HEK293 (cell line): ENCODE data around the gene ANTKMT.
A peak's percentile ranks its signal among the peaks of the same experiment; 100 is the strongest.

Experiments used
- CTCF ChIA-PET: fragments of 350-600 bp; formaldehyde crosslinking; extraction: SDS; loops from one replicate; lab custom pipeline; 2021; ENCODE audit warnings: antibody characterized with exemption; lab: Yijun Ruan, JAX
- POLR2A ChIA-PET: fragments of 300-600 bp; formaldehyde crosslinking; extraction: SDS; loops from one replicate; lab custom pipeline; 2020; ENCODE audit warnings: antibody characterized with exemption, inconsistent platforms; lab: Yijun Ruan, JAX
- H3K27ac ChIP-seq: fragments of 200-500 bp; sonication (Bioruptor generic); 2 replicates; pipeline ENCODE4 v1.5.1; 2014; ENCODE audit warnings: low read depth, low read length, control low read depth, inconsistent platforms; ENCODE audit errors: extremely low read depth
- H3K36me3 ChIP-seq, 2 experiments: fragments of 200-500 bp in 1 of 2; sonication (Bioruptor generic) in 1 of 2; 1 replicate in 1 of 2; 2 replicates in 1 of 2; pipeline ENCODE4 v1.5.1; 2014 to 2017; ENCODE audit warnings: inconsistent platforms in 2 of 2, low read length in 2 of 2; ENCODE audit not compliant: control insufficient read depth in 2 of 2, insufficient read depth in 1 of 2
- H3K4me1 ChIP-seq: fragments of 200-500 bp; sonication (Bioruptor generic); 2 replicates; pipeline ENCODE4 v1.5.1; 2014; ENCODE audit warnings: mild to moderate bottlenecking, low read length, inconsistent platforms; ENCODE audit not compliant: control insufficient read depth, insufficient read depth
- H3K4me3 ChIP-seq: 2 replicates; pipeline ENCODE4 v1.5.1; 2011; ENCODE audit warnings: low read depth, mild to moderate bottlenecking, control low read depth, low read length, moderate library complexity
- H3K9me3 ChIP-seq: fragments of 200-500 bp; sonication (Bioruptor generic); 2 replicates; pipeline ENCODE4 v1.5.1; 2014; ENCODE audit warnings: low read depth, low read length, inconsistent platforms; ENCODE audit not compliant: control insufficient read depth, insufficient read depth
- AEBP2 ChIP-seq: fragments of 450-650 bp; formaldehyde crosslinking; IDR thresholded peaks from 2 replicates; pipeline ENCODE4 v1.5.1; 2016; ENCODE audit warnings: missing biosample characterization, missing genetic modification characterization, borderline replicate concordance
- HOXA7 ChIP-seq: sonication (generic); formaldehyde crosslinking; IDR thresholded peaks from 2 replicates; pipeline ENCODE4 v1.8.1; 2022; ENCODE audit warnings: missing genetic modification reagents, borderline replicate concordance
- KLF9 ChIP-seq: fragments of 450-650 bp; formaldehyde crosslinking; IDR thresholded peaks from 2 replicates; pipeline ENCODE4 v1.5.1; 2016; ENCODE audit warnings: missing biosample characterization, missing genetic modification characterization, low read depth
- SCRT2 ChIP-seq: fragments of 450-650 bp; formaldehyde crosslinking; IDR thresholded peaks from 2 replicates; pipeline ENCODE4 v1.5.1; 2016; ENCODE audit warnings: missing biosample characterization, missing genetic modification characterization
- SP3 ChIP-seq: fragments of 450-650 bp; formaldehyde crosslinking; IDR thresholded peaks from 2 replicates; pipeline ENCODE4 v1.5.1; 2016; ENCODE audit warnings: missing biosample characterization, missing genetic modification characterization
- SP7 ChIP-seq: fragments of 450-650 bp; formaldehyde crosslinking; IDR thresholded peaks from 2 replicates; pipeline ENCODE4 v1.5.1; 2016; ENCODE audit warnings: missing biosample characterization, missing genetic modification characterization
- ZBTB17 ChIP-seq: fragments of 450-650 bp; formaldehyde crosslinking; IDR thresholded peaks from 2 replicates; pipeline ENCODE4 v1.5.1; 2016; ENCODE audit warnings: missing biosample characterization, missing genetic modification characterization
- ZBTB48 ChIP-seq: fragments of 450-650 bp; formaldehyde crosslinking; IDR thresholded peaks from 2 replicates; pipeline ENCODE4 v1.5.1; 2016; ENCODE audit warnings: missing biosample characterization, missing genetic modification characterization
- ZBTB7A ChIP-seq: fragments of 450-650 bp; formaldehyde crosslinking; IDR thresholded peaks from 2 replicates; pipeline ENCODE4 v1.5.1; 2016; ENCODE audit warnings: low read depth, missing biosample characterization, missing genetic modification characterization
- ZFP69B ChIP-seq: fragments of 450-650 bp; formaldehyde crosslinking; IDR thresholded peaks from 2 replicates; pipeline ENCODE4 v1.5.1; 2016; ENCODE audit warnings: missing biosample characterization, missing genetic modification characterization
- ZIC2 ChIP-seq: fragments of 450-650 bp; formaldehyde crosslinking; IDR thresholded peaks from 2 replicates; pipeline ENCODE4 v1.5.1; 2016; ENCODE audit warnings: missing biosample characterization, missing genetic modification characterization
- ZNF10 ChIP-seq: fragments of 450-650 bp; formaldehyde crosslinking; IDR thresholded peaks from 2 replicates; pipeline ENCODE4 v1.5.1; 2017; ENCODE audit warnings: missing biosample characterization, missing genetic modification characterization
- ZNF146 ChIP-seq: fragments of 450-650 bp; formaldehyde crosslinking; IDR thresholded peaks from 2 replicates; pipeline ENCODE4 v1.5.1; 2016; ENCODE audit warnings: missing biosample characterization, missing genetic modification characterization
- ZNF202 ChIP-seq: fragments of 450-650 bp; formaldehyde crosslinking; IDR thresholded peaks from 2 replicates; pipeline ENCODE4 v1.5.1; 2016; ENCODE audit warnings: missing biosample characterization, missing genetic modification characterization, borderline replicate concordance
- ZNF398 ChIP-seq: fragments of 450-650 bp; formaldehyde crosslinking; IDR thresholded peaks from 2 replicates; pipeline ENCODE4 v1.5.1; 2017; ENCODE audit warnings: missing biosample characterization, missing genetic modification characterization
- ZNF416 ChIP-seq: fragments of 450-650 bp; formaldehyde crosslinking; IDR thresholded peaks from 2 replicates; pipeline ENCODE4 v1.5.1; 2016; ENCODE audit warnings: missing biosample characterization, missing genetic modification characterization
- ZNF501 ChIP-seq: fragments of 450-650 bp; formaldehyde crosslinking; IDR thresholded peaks from 2 replicates; pipeline ENCODE4 v1.5.1; 2016; ENCODE audit warnings: missing biosample characterization, missing genetic modification characterization
- ZNF560 ChIP-seq: fragments of 450-650 bp; formaldehyde crosslinking; IDR thresholded peaks from 2 replicates; pipeline ENCODE4 v1.5.1; 2017; ENCODE audit warnings: missing biosample characterization, missing genetic modification characterization, borderline replicate concordance
- ZNF596 ChIP-seq: fragments of 450-650 bp; IDR thresholded peaks from 2 replicates; pipeline ENCODE4 v1.5.0; 2018; ENCODE audit warnings: missing biosample characterization, mild to moderate bottlenecking, missing genetic modification characterization, moderate library complexity
- ZNF677 ChIP-seq: fragments of 450-650 bp; IDR thresholded peaks from 2 replicates; pipeline ENCODE4 v1.5.0; 2018; ENCODE audit warnings: missing biosample characterization, mild to moderate bottlenecking, missing genetic modification characterization, moderate library complexity
- ZNF704 ChIP-seq: fragments of 450-650 bp; formaldehyde crosslinking; IDR thresholded peaks from 2 replicates; pipeline ENCODE4 v1.5.1; 2016; ENCODE audit warnings: missing biosample characterization, missing genetic modification characterization
- ZNF76 ChIP-seq: fragments of 450-650 bp; formaldehyde crosslinking; IDR thresholded peaks from 2 replicates; pipeline ENCODE4; 2016; ENCODE audit warnings: low read depth, missing biosample characterization, missing genetic modification characterization, borderline replicate concordance
- TF ChIP-seq, protein P1 (sequence below): fragments of 450-650 bp; formaldehyde crosslinking; IDR thresholded peaks from 2 replicates; pipeline ENCODE4 v1.5.1; 2016; ENCODE audit warnings: missing biosample characterization, missing genetic modification characterization
- TF ChIP-seq, protein P2 (sequence below): fragments of 450-650 bp; formaldehyde crosslinking; IDR thresholded peaks from 2 replicates; pipeline ENCODE4; 2016; ENCODE audit warnings: missing biosample characterization, missing genetic modification characterization
- TF ChIP-seq, protein P3 (sequence below): fragments of 450-650 bp; formaldehyde crosslinking; IDR thresholded peaks from 2 replicates; pipeline ENCODE4 v1.5.1; 2016; ENCODE audit warnings: missing biosample characterization, missing genetic modification characterization
- TF ChIP-seq, protein P4 (sequence below): fragments of 450-650 bp; formaldehyde crosslinking; IDR thresholded peaks from 2 replicates; pipeline ENCODE4 v1.5.1; 2016; ENCODE audit warnings: missing biosample characterization, missing genetic modification characterization

The ANTKMT gene

GRCh38 chr16:720447-720989 lies 428 bp upstream of the ANTKMT start:
- ChIA-PET CTCF (interaction anchor here (0.6 to 5.7 kb wide), 10 partner anchors 10 to 376 kb away, joined by 3 to 34 read pairs (median 4); partner anchors contain the start of genes CHTF18, CIAO3, GNG13 and RPUSD1), POLR2A (interaction anchor here (0.5 to 2.8 kb wide), 24 partner anchors 8 to 1330 kb away, joined by 3 to 25 read pairs (median 6); partner anchors contain the start of genes CHTF18, CIAO3, GNG13 and JPT2)
- H3K27ac ChIP-seq = peak overlapping the region; percentile 94
- peaks cover 0 to 12% of the 10 kb centered on the region in 2 experiments; a peak in 1 of 3 replicates for H3K36me3 ChIP-seq
- H3K9me3 ChIP-seq = no peaks in the 10 kb centered on the region
- peaks cover 7% of the 10 kb centered on the region for H3K4me1 ChIP-seq
- peak overlapping the region; percentile 66 for H3K4me3 ChIP-seq
- TF ChIP-seq ZNF560 (no peak), HOXA7 (CRISPR knock-in tag) (no peak), ZBTB48 (tag by site-specific recombination) (peak; percentile 54; the same call in 1 of the 2 replicates), ZNF146 (tag by site-specific recombination) (no peak), AEBP2 (tag by site-specific recombination) (no peak), ZNF596 (tag by site-specific recombination) (no peak), ZBTB17 (tag by site-specific recombination) (peak; percentile 84), ZNF677 (tag by site-specific recombination) (no peak), SCRT2 (tag by site-specific recombination) (no peak), SP7 (tag by site-specific recombination) (0 out of 2 replicates have a peak, but pooled peaks have one; percentile 61), ZNF10 (no peak), ZNF76 (tag by site-specific recombination) (peak; percentile 89), ZNF202 (tag by site-specific recombination) (no peak), KLF9 (peak; percentile 60; the same call in 1 of the 2 replicates), SP3 (tag by site-specific recombination) (peak; percentile 81), ZNF501 (tag by site-specific recombination) (0 out of 2 replicates have a peak, but pooled peaks have one; percentile 20), ZNF416 (tag by site-specific recombination) (no peak), ZFP69B (tag by site-specific recombination) (0 out of 2 replicates have a peak, but pooled peaks have one; percentile 14), ZIC2 (tag by site-specific recombination) (peak; percentile 92), ZBTB7A (tag by site-specific recombination) (peak; percentile 74; the same call in 1 of the 2 replicates), ZNF704 (tag by site-specific recombination) (no peak), ZNF398 (0 out of 2 replicates have a peak, but pooled peaks have one; percentile 17)
- TF ChIP-seq, protein P1, sequence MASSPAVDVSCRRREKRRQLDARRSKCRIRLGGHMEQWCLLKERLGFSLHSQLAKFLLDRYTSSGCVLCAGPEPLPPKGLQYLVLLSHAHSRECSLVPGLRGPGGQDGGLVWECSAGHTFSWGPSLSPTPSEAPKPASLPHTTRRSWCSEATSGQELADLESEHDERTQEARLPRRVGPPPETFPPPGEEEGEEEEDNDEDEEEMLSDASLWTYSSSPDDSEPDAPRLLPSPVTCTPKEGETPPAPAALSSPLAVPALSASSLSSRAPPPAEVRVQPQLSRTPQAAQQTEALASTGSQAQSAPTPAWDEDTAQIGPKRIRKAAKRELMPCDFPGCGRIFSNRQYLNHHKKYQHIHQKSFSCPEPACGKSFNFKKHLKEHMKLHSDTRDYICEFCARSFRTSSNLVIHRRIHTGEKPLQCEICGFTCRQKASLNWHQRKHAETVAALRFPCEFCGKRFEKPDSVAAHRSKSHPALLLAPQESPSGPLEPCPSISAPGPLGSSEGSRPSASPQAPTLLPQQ (tag by site-specific recombination) = peak; percentile 50
- TF ChIP-seq, protein P2, sequence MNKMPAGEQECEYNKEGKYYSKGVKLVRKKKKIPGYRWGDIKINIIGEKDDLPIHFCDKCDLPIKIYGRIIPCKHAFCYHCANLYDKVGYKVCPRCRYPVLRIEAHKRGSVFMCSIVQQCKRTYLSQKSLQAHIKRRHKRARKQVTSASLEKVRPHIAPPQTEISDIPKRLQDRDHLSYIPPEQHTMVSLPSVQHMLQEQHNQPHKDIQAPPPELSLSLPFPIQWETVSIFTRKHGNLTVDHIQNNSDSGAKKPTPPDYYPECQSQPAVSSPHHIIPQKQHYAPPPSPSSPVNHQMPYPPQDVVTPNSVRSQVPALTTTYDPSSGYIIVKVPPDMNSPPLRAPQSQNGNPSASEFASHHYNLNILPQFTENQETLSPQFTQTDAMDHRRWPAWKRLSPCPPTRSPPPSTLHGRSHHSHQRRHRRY (tag by site-specific recombination) = peak; percentile 57; the same call in 1 of the 2 replicates
- TF ChIP-seq, protein P3, sequence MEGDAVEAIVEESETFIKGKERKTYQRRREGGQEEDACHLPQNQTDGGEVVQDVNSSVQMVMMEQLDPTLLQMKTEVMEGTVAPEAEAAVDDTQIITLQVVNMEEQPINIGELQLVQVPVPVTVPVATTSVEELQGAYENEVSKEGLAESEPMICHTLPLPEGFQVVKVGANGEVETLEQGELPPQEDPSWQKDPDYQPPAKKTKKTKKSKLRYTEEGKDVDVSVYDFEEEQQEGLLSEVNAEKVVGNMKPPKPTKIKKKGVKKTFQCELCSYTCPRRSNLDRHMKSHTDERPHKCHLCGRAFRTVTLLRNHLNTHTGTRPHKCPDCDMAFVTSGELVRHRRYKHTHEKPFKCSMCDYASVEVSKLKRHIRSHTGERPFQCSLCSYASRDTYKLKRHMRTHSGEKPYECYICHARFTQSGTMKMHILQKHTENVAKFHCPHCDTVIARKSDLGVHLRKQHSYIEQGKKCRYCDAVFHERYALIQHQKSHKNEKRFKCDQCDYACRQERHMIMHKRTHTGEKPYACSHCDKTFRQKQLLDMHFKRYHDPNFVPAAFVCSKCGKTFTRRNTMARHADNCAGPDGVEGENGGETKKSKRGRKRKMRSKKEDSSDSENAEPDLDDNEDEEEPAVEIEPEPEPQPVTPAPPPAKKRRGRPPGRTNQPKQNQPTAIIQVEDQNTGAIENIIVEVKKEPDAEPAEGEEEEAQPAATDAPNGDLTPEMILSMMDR (tag by site-specific recombination) = peak; percentile 74
- TF ChIP-seq, protein P4, sequence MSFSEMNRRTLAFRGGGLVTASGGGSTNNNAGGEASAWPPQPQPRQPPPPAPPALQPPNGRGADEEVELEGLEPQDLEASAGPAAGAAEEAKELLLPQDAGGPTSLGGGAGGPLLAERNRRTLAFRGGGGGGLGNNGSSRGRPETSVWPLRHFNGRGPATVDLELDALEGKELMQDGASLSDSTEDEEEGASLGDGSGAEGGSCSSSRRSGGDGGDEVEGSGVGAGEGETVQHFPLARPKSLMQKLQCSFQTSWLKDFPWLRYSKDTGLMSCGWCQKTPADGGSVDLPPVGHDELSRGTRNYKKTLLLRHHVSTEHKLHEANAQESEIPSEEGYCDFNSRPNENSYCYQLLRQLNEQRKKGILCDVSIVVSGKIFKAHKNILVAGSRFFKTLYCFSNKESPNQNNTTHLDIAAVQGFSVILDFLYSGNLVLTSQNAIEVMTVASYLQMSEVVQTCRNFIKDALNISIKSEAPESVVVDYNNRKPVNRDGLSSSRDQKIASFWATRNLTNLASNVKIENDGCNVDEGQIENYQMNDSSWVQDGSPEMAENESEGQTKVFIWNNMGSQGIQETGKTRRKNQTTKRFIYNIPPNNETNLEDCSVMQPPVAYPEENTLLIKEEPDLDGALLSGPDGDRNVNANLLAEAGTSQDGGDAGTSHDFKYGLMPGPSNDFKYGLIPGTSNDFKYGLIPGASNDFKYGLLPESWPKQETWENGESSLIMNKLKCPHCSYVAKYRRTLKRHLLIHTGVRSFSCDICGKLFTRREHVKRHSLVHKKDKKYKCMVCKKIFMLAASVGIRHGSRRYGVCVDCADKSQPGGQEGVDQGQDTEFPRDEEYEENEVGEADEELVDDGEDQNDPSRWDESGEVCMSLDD (tag by site-specific recombination) = peak; percentile 74
